CD4-positive, alpha-beta memory T cell (primary cell): Measurements from ENCODE around the gene PLCL1. TPM values are rescaled to one million over a fixed set of nuclear protein-coding genes. Genes with fewer than 3 reads are reported as not detected.

Experiments
- CTCF ChIA-PET: fragments of 350-600 bp; sonication (Branson Sonifier 250); formaldehyde crosslinking; loops from one replicate; lab custom pipeline; 2021; ENCODE audit warnings: inconsistent platforms; ENCODE audit not compliant: partially characterized antibody; lab: Charles Lee
- POLR2A ChIA-PET: fragments of 350-600 bp; sonication (Branson Sonifier 250); formaldehyde crosslinking; loops from one replicate; lab custom pipeline; 2021; ENCODE audit not compliant: partially characterized antibody; lab: Charles Lee
- DNase-seq, 5 donors: peaks; one replicate each; pipeline versions ENCODE4 v3.0.0 to v3.0.0-alpha.2; 2020 to 2022; ENCODE audit warnings: mixed read lengths in 1 of 5
- H3K27ac ChIP-seq: one replicate; pipeline ENCODE4 v1.7.0; 2013; ENCODE audit warnings: low read depth, low read length
- H3K27me3 ChIP-seq: 2 replicates; pipeline ENCODE4 v1.7.0; 2013; ENCODE audit warnings: mild to moderate bottlenecking, low read length, moderate library complexity; ENCODE audit not compliant: insufficient read depth
- H3K36me3 ChIP-seq: 2 replicates; pipeline ENCODE4 v1.7.0; 2013; ENCODE audit warnings: mild to moderate bottlenecking, low read length, moderate library complexity; ENCODE audit not compliant: insufficient read depth
- H3K4me1 ChIP-seq: 2 replicates; pipeline ENCODE4 v1.7.0; 2013; ENCODE audit warnings: mild to moderate bottlenecking, low read length, moderate library complexity; ENCODE audit not compliant: insufficient read depth
- H3K4me3 ChIP-seq, 2 donors: one replicate each; pipeline ENCODE4 v1.7.0; 2013; ENCODE audit warnings: low read length in 2 of 2, mild to moderate bottlenecking in 1 of 2
- H3K9me3 ChIP-seq, 2 donors: one replicate each; pipeline ENCODE4 v1.7.0; 2013; ENCODE audit warnings: low read length in 2 of 2, control low read depth in 1 of 2; ENCODE audit not compliant: control insufficient read depth in 1 of 2
- H3K27ac Mint-ChIP-seq, 7 donors: one replicate each; pipeline ENCODE4 v1.8.0; 2020 to 2021; ENCODE audit warnings: mixed read lengths in 7 of 7, mild to moderate bottlenecking in 6 of 7, inconsistent platforms in 3 of 7, moderate library complexity in 3 of 7
- H3K27me3 Mint-ChIP-seq, 2 donors: one replicate each; pipeline ENCODE4 v1.8.0; 2020 to 2021; ENCODE audit warnings: mixed read lengths in 2 of 2
- H3K36me3 Mint-ChIP-seq, 2 donors: one replicate each; pipeline ENCODE4 v1.8.0; 2020 to 2021; ENCODE audit warnings: mixed read lengths in 2 of 2, inconsistent platforms in 1 of 2, mild to moderate bottlenecking in 1 of 2
- H3K4me1 Mint-ChIP-seq, 4 donors: one replicate each; pipeline ENCODE4 v1.8.0; 2020 to 2021; ENCODE audit warnings: mixed read lengths in 4 of 4, mild to moderate bottlenecking in 1 of 4
- H3K4me3 Mint-ChIP-seq, 8 donors: one replicate each; pipeline ENCODE4 v1.8.0; 2020 to 2021; ENCODE audit warnings: mixed read lengths in 8 of 8, mild to moderate bottlenecking in 7 of 8, moderate library complexity in 6 of 8, inconsistent platforms in 3 of 8
- H3K9me3 Mint-ChIP-seq, 8 donors: one replicate each; pipeline ENCODE4 v1.8.0; 2020 to 2021; ENCODE audit warnings: mixed read lengths in 8 of 8, mild to moderate bottlenecking in 5 of 8, inconsistent platforms in 3 of 8, moderate library complexity in 1 of 8
- intact Hi-C: fragments of 100-400 bp; cut with micrococcal nuclease; formaldehyde crosslinking; loops from one replicate; pipeline ENCODE4 v1.15.1; 2023
- polyA plus RNA-seq, 2 donors: library from polyadenylated mRNA; unstranded; fragments of 300-500 nt; fragmentation: Illumina TruSeq; gene quantifications; one replicate each; pipeline ENCODE4 v1.2.3, GENCODE V29; 2021
- total RNA-seq, 2 experiments: library from RNA; stranded (reverse); gene quantifications; one replicate each; pipeline ENCODE4 v1.2.3, GENCODE V29; 2021

The PLCL1 gene
- total and polyA plus RNA-seq, 4 experiments from 2014 or later, result 5.5 to 17.6 (median 12.4) TPM

DNA sequence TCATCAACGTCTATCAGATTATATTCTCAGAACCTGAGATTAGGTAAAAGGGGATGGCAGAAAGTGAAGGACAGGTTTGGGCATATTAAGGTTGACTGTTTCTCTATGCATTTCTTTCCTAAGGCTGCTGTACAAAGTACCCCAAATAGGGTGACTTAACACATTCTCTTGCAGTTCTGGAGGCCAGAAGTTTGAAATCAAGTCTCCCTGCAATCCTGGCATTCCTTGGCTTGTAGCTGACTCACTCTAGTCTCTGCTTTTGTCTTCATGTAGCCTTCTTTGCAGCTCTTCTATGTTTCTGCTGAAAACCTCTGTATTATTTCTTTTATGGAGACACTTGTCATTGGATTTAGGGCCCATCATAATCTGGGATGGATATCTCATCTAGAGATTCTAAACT lies 364.3 kb downstream of the PLCL1 start:
- no peaks in the 10 kb centered on the region for H3K4me1 Mint-ChIP-seq
- Histone ChIP-seq H3K36me3 (no peaks in the 10 kb centered on the region), H3K27me3 (no peaks in the 10 kb centered on the region), H3K4me1 (no peaks in the 10 kb centered on the region), H3K9me3 (no peaks in the 10 kb centered on the region), H3K27ac (no peak overlapping the region), H3K4me3 (no peak overlapping the region)
- no peak overlapping the region for H3K4me3 Mint-ChIP-seq
- ChIA-PET CTCF (no interaction called here), POLR2A (no interaction called here)
- no peak for DNase-seq
- intact Hi-C loops, result no loop called here
- H3K9me3 Mint-ChIP-seq, result no peaks in the 10 kb centered on the region
- H3K36me3 Mint-ChIP-seq, result no peaks in the 10 kb centered on the region
- H3K27me3 Mint-ChIP-seq, result peaks cover 0 to 3% of the 10 kb centered on the region in 2 donors
- H3K27ac Mint-ChIP-seq, result no peak overlapping the region

DNA sequence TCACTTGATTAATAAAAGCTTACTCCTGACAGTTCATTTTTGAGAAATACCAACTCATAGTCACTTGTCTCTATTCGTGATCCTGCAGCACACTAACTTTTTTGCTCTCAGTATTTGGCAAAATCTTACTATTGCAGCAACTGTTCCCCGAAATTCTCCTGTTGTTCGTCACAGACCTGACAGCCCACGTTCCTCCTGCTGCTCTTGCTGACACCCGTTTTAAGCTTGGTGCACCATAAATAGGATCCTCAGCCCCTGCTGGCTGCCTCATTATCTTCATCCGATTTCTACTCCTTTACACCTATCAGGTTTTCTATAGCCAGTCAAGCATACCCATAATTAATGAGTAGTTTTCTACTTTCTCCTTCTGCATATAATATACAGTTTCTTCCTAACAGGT lies 368.8 kb downstream of the PLCL1 start:
- Mint-ChIP-seq H3K4me3 (no peak overlapping the region), H3K27me3 (peaks cover 0 to 1% of the 10 kb centered on the region in 2 donors), H3K27ac (no peak overlapping the region), H3K9me3 (peaks cover 0 to 15% (median 5%) of the 10 kb centered on the region in 8 donors), H3K36me3 (no peaks in the 10 kb centered on the region), H3K4me1 (no peaks in the 10 kb centered on the region)
- Histone ChIP-seq H3K27me3 (no peaks in the 10 kb centered on the region), H3K27ac (no peak overlapping the region), H3K4me1 (no peaks in the 10 kb centered on the region), H3K4me3 (no peak overlapping the region), H3K9me3 (no peaks in the 10 kb centered on the region), H3K36me3 (no peaks in the 10 kb centered on the region)
- intact Hi-C loops, result no loop called here
- ChIA-PET POLR2A (no interaction called here), CTCF (no interaction called here)
- DNase-seq, result no peak

DNA sequence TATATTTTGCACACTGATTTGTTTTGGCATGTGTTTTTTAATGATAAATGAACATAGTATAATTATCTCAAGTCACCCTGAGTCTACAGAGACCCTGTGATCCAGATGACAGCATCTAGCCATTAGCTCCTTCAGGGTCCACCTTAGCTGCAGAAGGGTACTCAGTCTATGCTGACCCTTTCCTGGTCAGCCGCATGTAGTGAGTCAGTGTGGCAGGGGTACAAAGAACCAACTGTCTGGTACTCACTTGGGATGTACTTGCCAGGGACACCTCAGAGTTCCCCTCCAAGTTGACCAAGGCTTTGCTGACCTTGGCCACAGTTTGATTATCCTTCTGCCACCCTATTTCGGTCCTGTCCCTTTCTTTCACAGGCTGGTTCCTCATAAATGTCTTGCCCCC lies 369.5 kb downstream of the PLCL1 start:
- H3K36me3 Mint-ChIP-seq, result no peaks in the 10 kb centered on the region
- H3K4me3 Mint-ChIP-seq, result no peak overlapping the region
- intact Hi-C loops, result no loop called here
- H3K9me3 Mint-ChIP-seq, result peaks cover 0 to 20% (median 10%) of the 10 kb centered on the region in 8 donors
- ChIA-PET CTCF (no interaction called here), POLR2A (no interaction called here)
- H3K27ac Mint-ChIP-seq, result no peak overlapping the region
- Histone ChIP-seq H3K27me3 (no peaks in the 10 kb centered on the region), H3K9me3 (no peaks in the 10 kb centered on the region), H3K4me1 (no peaks in the 10 kb centered on the region), H3K27ac (no peak overlapping the region), H3K4me3 (no peak overlapping the region), H3K36me3 (no peaks in the 10 kb centered on the region)
- H3K27me3 Mint-ChIP-seq, result peaks cover 0 to 1% of the 10 kb centered on the region in 2 donors
- no peaks in the 10 kb centered on the region for H3K4me1 Mint-ChIP-seq
- DNase-seq, result no peak

DNA sequence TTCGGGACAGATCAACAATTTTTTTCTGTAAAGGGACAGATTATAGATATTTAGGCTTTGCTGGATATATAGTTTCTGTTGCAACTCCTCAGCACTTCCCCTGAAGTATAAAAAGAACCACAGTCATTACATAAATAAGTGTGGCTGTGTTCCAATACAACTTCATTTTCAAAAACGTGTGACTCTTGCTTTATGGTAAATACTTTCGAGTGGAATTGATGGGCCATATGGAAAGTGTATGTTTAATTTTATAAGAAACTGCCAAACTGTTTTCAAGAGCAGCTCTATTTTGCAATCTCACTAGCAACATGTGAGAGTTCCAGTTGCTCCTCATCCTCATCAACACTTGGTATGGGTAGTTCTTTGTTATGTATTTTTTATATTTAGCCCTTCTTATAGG lies 370.9 kb downstream of the PLCL1 start:
- ChIA-PET POLR2A (no interaction called here), CTCF (no interaction called here)

DNA sequence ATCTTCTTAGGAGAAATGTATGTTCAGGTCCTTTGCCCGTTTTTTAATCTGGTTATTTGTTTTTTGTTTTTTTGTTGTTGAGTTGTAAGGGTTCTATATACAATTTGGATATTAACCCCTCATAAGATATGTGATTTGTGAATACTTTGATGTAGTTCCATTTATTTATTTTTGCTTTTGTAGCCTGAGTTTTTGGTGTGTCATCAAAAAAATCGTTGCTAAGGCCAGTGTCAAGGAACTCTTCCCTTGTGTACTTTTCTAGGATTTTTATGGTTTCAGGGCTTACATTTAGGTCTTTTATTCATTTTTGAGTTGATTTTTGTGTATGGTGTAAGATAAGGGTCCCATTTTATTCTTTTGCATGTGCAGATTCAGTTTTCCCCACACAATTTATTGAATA lies 372.6 kb downstream of the PLCL1 start:
- Histone ChIP-seq H3K36me3 (no peaks in the 10 kb centered on the region), H3K27me3 (no peaks in the 10 kb centered on the region), H3K9me3 (no peaks in the 10 kb centered on the region), H3K27ac (no peak overlapping the region), H3K4me3 (no peak overlapping the region), H3K4me1 (no peaks in the 10 kb centered on the region)
- ChIA-PET CTCF (no interaction called here), POLR2A (no interaction called here)
- H3K27me3 Mint-ChIP-seq, result peaks cover 0 to 3% of the 10 kb centered on the region in 2 donors
- H3K36me3 Mint-ChIP-seq, result no peaks in the 10 kb centered on the region
- H3K27ac Mint-ChIP-seq, result no peak overlapping the region
- no peak for DNase-seq
- no peak overlapping the region for H3K4me3 Mint-ChIP-seq
- H3K4me1 Mint-ChIP-seq, result no peaks in the 10 kb centered on the region
- peaks cover 0 to 25% (median 22%) of the 10 kb centered on the region in 8 donors for H3K9me3 Mint-ChIP-seq
- intact Hi-C loops, result no loop called here

More for the DNA sequence above, 370.9 kb downstream of the PLCL1 start:
- H3K4me1 Mint-ChIP-seq, result no peaks in the 10 kb centered on the region
- H3K27ac Mint-ChIP-seq, result no peak overlapping the region
- no peak for DNase-seq
- H3K27ac ChIP-seq, result no peak overlapping the region
- H3K4me3 ChIP-seq, result no peak overlapping the region
- no peaks in the 10 kb centered on the region for H3K4me1 ChIP-seq
- H3K4me3 Mint-ChIP-seq, result no peak overlapping the region
- peaks cover 0 to 1% of the 10 kb centered on the region in 2 donors for H3K27me3 Mint-ChIP-seq
- H3K27me3 ChIP-seq, result no peaks in the 10 kb centered on the region
- intact Hi-C loops, result no loop called here
- H3K36me3 Mint-ChIP-seq, result no peaks in the 10 kb centered on the region
- no peaks in the 10 kb centered on the region for H3K9me3 ChIP-seq
- H3K36me3 ChIP-seq, result no peaks in the 10 kb centered on the region
- H3K9me3 Mint-ChIP-seq, result peaks cover 0 to 21% (median 18%) of the 10 kb centered on the region in 8 donors

DNA sequence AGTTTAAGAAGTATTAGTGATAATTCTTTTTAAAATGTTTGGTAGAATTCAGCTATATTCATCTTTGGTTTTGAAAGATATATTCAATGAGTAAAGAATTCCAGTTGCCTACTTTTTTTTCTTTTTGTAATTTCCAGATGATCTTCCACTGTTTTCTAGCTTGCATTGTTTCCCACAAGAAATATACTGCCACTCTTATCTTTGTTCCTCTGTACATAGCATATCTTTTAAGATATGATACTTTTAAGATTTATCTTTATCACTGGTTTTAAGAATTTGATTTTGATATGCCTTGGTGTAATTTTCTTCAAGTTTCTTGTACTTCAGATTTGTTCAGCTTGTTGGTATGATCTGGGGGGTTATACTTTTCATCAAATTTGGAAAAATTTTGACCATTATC lies 374.4 kb downstream of the PLCL1 start:
- no peaks in the 10 kb centered on the region for H3K27me3 ChIP-seq
- DNase-seq, result no peak
- ChIA-PET POLR2A (no interaction called here), CTCF (no interaction called here)
- H3K9me3 ChIP-seq, result no peaks in the 10 kb centered on the region
- no peaks in the 10 kb centered on the region for H3K36me3 ChIP-seq
- H3K4me1 ChIP-seq, result no peaks in the 10 kb centered on the region
- Mint-ChIP-seq H3K36me3 (no peaks in the 10 kb centered on the region), H3K9me3 (peaks cover 0 to 27% (median 23%) of the 10 kb centered on the region in 8 donors), H3K27me3 (peaks cover 0 to 1% of the 10 kb centered on the region in 2 donors), H3K27ac (no peak overlapping the region), H3K4me3 (no peak overlapping the region), H3K4me1 (no peaks in the 10 kb centered on the region)
- H3K4me3 ChIP-seq, result no peak overlapping the region
- H3K27ac ChIP-seq, result no peak overlapping the region
- intact Hi-C loops, result no loop called here

DNA sequence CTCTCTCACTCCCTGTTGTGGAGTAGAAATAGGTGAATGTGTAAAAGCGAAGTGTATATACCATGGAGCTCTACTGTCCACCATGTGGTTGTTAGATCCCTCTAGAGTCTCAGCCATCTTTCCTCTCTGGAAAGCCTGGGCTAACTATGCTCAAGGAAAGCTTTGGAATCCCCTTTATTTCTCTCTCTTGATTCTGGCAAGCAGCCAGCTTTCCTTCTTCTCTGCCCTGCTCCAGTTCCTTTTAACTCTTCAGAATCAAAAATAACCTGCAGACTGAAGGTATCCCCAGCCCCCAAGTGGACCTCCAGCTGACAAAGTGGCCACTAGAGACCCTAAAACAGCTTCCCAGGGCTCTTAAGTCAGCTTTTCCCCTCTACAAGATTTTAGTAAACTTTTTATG lies 381.9 kb downstream of the PLCL1 start:
- peaks cover 0 to 11% (median 3%) of the 10 kb centered on the region in 8 donors for H3K9me3 Mint-ChIP-seq
- H3K4me3 Mint-ChIP-seq, result no peak overlapping the region
- no peaks in the 10 kb centered on the region for H3K4me1 Mint-ChIP-seq
- POLR2A ChIA-PET, result no interaction called here
- Histone ChIP-seq H3K36me3 (no peaks in the 10 kb centered on the region), H3K4me3 (no peak overlapping the region), H3K9me3 (no peaks in the 10 kb centered on the region), H3K27ac (no peak overlapping the region), H3K4me1 (no peaks in the 10 kb centered on the region), H3K27me3 (no peaks in the 10 kb centered on the region)
- no peak for DNase-seq
- H3K36me3 Mint-ChIP-seq, result no peaks in the 10 kb centered on the region
- peaks cover 0 to 3% of the 10 kb centered on the region in 2 donors for H3K27me3 Mint-ChIP-seq
- intact Hi-C loops, result no loop called here
- CTCF ChIA-PET, result no interaction called here
- no peak overlapping the region for H3K27ac Mint-ChIP-seq

DNA sequence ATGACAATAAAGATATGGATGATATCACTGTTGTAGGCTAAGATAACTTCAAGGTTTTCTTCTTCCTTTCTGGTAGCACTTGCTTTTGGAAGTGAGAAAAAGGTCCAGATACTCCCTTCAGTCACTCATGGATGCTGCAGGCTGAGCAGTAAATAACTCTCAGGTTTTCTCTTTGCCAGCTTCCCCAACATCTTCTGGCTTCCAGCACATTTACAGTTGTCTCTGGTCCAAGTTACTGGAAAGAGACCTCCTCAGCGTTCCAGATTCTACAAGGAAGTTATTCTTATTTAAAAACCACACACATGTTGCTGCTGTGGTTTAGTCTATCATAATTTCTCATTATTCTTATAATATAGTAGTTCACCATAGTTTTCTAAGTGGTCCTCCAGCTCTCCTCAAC lies 383.4 kb downstream of the PLCL1 start:
- POLR2A ChIA-PET, result no interaction called here
- DNase-seq, result no peak
- CTCF ChIA-PET, result no interaction called here

More for the DNA sequence above, 383.4 kb downstream of the PLCL1 start:
- H3K9me3 ChIP-seq, result no peaks in the 10 kb centered on the region
- no peak overlapping the region for H3K4me3 Mint-ChIP-seq
- H3K27ac Mint-ChIP-seq, result no peak overlapping the region
- H3K36me3 Mint-ChIP-seq, result no peaks in the 10 kb centered on the region
- H3K27me3 ChIP-seq, result no peaks in the 10 kb centered on the region
- H3K9me3 Mint-ChIP-seq, result peaks cover 0 to 11% (median 3%) of the 10 kb centered on the region in 8 donors
- H3K4me1 Mint-ChIP-seq, result no peaks in the 10 kb centered on the region
- H3K36me3 ChIP-seq, result no peaks in the 10 kb centered on the region
- peaks cover 0 to 3% of the 10 kb centered on the region in 2 donors for H3K27me3 Mint-ChIP-seq
- no peak overlapping the region for H3K27ac ChIP-seq
- intact Hi-C loops, result no loop called here
- no peak overlapping the region for H3K4me3 ChIP-seq
- no peaks in the 10 kb centered on the region for H3K4me1 ChIP-seq
